Brain microvascular endothelial cell (primary cell): ENCODE results near the gene PARD6B.

Experiments
- DNase-seq: peaks from one replicate; pipeline ENCODE4 v3.0.0-alpha.2; 2020
- H3K27ac ChIP-seq: fragments of 250-450 bp; sonication (Bioruptor Pico); 2 replicates; pipeline ENCODE4 v1.5.1; 2020; ENCODE audit warnings: mild to moderate bottlenecking, moderate library complexity
- H3K27me3 ChIP-seq: fragments of 250-450 bp; sonication (Bioruptor Pico); replicated peaks from 2 replicates; pipeline ENCODE4 v1.5.1; 2020; ENCODE audit warnings: mild to moderate bottlenecking
- H3K36me3 ChIP-seq: fragments of 250-450 bp; sonication (Bioruptor Pico); replicated peaks from 2 replicates; pipeline ENCODE4 v1.5.1; 2020; ENCODE audit warnings: mild to moderate bottlenecking
- H3K4me3 ChIP-seq: 2 replicates; pipeline ENCODE4 v1.5.1; 2011; ENCODE audit warnings: low read depth, mild to moderate bottlenecking, control low read depth, low read length, moderate library complexity
- CTCF ChIP-seq: IDR thresholded peaks from 2 replicates; pipeline ENCODE4 v1.5.1; 2011; ENCODE audit warnings: low read depth, mild to moderate bottlenecking, moderate library complexity, low read length, control low read depth, inconsistent platforms; ENCODE audit errors: missing control alignments
- in situ Hi-C: cut with HindIII; loops from 2 replicates; pipeline ENCODE4 v1.10.0; 2017; ENCODE audit warnings: low sequenced_read_pairs, low pct_ligation_motif_present

PARD6B gene

GRCh38 chr20:50704514-50704913 lies 26.9 kb upstream of the PARD6B start:
- Histone ChIP-seq H3K27me3 (no peaks in the 10 kb centered on the region), H3K27ac (no peak overlapping the region), H3K36me3 (no peaks in the 10 kb centered on the region), H3K4me3 (no peak overlapping the region)
- TF ChIP-seq CTCF = no peak
- no peak for DNase-seq
- in situ Hi-C loops = no loop called here

DNA sequence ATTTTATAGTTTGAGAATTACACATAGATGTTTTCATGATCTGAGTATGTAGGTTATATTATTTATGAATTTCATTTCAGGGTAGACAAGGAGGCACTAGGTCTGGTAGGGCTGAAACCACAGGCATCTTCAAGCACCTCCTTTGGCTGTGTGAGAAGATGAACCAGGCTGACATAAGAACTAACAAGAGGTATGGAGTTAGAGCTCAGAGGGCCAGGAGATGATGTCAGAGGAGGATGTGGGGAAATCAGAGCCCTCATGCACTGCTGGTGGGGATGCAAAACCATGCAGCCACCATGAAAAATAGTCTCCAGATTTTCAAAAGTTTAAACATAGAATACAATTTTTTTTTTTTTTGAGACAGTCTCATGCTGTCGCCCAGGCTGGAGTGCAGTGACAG lies 26.4 kb upstream of the PARD6B start:
- no peak for TF ChIP-seq CTCF
- no peak overlapping the region for H3K4me3 ChIP-seq
- in situ Hi-C loops = no loop called here
- no peaks in the 10 kb centered on the region for H3K36me3 ChIP-seq
- no peak overlapping the region for H3K27ac ChIP-seq
- no peaks in the 10 kb centered on the region for H3K27me3 ChIP-seq
- DNase-seq = no peak

- Histone ChIP-seq H3K4me3 (no peak overlapping the region), H3K27me3 (no peaks in the 10 kb centered on the region), H3K36me3 (no peaks in the 10 kb centered on the region), H3K27ac (no peak overlapping the region)
- in situ Hi-C loops = no loop called here
- no peak for TF ChIP-seq CTCF
- no peak for DNase-seq
These were observed 22.3 kb upstream of the PARD6B start for GRCh38 chr20:50708845-50709635.

- TF ChIP-seq CTCF = no peak
- no peak for DNase-seq
- Histone ChIP-seq H3K27me3 (no peaks in the 10 kb centered on the region), H3K36me3 (no peaks in the 10 kb centered on the region), H3K4me3 (no peak overlapping the region), H3K27ac (no peak overlapping the region)
- in situ Hi-C loops = no loop called here
These were observed 21.8 kb upstream of the PARD6B start for GRCh38 chr20:50709636-50709973.

- in situ Hi-C loops = no loop called here
- TF ChIP-seq CTCF = no peak
- DNase-seq = no peak
These were observed 20.8 kb upstream of the PARD6B start for GRCh38 chr20:50710492-50711063.

More at GRCh38 chr20:50710492-50711063, 20.8 kb upstream of the PARD6B start:
- H3K27me3 ChIP-seq = no peaks in the 10 kb centered on the region
- H3K27ac ChIP-seq = no peak overlapping the region
- H3K4me3 ChIP-seq = no peak overlapping the region
- no peaks in the 10 kb centered on the region for H3K36me3 ChIP-seq
